Fibroblast of pulmonary artery (primary cell): ENCODE results near the gene ZFP36L1.
"Not testable (repeated sequence)": the region's sequence is repeated elsewhere in the genome, so short reads cannot be mapped to it uniquely, and the experiment has no call there.

Experiments
- DNase-seq: peaks from one replicate; pipeline ENCODE4 v3.0.0-alpha.2; 2010; ENCODE audit warnings: low read depth
- H3K4me3 ChIP-seq: replicated peaks from 2 replicates; pipeline ENCODE4 v1.5.1; 2011; ENCODE audit warnings: low read depth, mild to moderate bottlenecking, control low read depth, low read length, moderate library complexity
- CTCF ChIP-seq: IDR thresholded peaks from 2 replicates; pipeline ENCODE4 v1.5.1; 2011; ENCODE audit warnings: mild to moderate bottlenecking, control low read depth, low read length, inconsistent platforms; ENCODE audit errors: missing control alignments

ZFP36L1 gene

DNA sequence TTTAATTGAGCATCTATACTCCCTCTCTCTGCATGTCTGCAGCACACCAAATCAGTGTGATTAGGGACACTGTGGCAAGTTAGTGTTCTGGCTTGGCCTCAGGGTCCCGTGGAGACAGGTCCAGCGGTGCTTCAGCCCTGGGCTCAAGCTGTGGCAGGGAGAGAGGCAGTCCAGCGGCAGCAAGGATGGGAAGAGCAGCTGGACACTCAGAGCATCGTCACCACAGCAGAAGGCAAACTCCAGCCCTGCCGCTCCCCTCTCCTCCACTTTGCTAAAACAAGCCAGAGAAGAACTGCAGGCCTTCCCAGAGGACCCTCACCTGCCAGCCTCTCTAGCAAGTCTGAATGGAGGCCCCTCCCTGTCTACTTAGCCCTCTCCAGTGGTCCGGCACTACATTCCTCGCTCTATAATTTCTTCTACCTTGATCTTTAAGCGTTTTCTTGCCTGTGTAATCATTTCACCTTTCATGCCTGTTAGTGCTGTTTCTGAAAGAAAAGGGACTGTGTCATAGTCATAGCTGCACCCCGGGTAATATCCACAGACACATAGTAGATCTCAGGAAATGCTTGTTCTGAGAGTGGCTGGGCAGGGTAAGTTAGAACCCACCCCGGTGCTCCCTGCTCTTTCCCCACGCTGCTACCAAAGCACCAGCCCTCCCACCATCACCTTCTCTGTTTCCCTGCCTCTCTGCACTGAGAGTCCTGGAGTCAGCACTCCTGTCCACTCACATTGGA, 22.1 kb downstream of the ZFP36L1 start:
- TF ChIP-seq CTCF: no peak
- no peak overlapping the region for H3K4me3 ChIP-seq
- DNase-seq: no peak

DNA sequence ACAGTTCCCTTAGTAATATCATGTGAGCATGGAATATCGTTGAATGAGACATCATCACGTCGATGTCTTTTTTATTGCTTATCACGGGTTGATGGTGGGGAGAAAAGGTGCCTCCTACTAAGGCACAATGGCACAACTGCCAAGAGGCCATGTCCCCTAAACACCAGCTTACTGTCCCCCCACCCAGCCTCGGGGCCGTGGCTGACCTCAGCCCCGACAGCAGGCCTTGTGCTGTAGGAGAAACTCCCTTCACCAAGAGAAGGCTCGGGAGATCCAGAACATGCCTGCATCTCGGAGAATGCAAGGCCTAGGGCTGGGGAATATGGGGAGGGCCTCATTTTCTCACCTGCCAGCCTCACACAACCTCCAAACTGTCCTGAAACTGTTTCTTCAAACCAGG, 22.8 kb downstream of the ZFP36L1 start:
- TF ChIP-seq CTCF: no peak
- DNase-seq: no peak
- H3K4me3 ChIP-seq: no peak overlapping the region

DNA sequence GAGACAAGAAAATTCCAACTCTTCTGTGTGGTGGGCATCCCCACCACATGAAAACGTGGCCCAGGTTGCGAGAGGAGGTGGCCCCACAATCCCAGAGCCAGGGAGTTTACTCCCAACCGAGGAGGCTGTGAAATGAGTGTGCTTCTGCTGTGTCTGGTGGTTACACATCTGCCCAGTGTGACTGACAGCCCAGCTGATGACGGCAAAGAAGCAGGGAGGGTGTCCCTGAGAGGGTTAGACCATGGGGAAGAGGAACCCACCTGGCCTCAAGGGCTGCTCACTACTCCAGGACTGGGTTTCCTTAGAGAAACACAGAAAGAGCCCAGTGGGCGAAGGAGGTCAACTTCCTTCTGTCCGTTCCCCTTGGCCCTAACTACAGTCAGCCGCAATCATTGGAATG, 24.6 kb downstream of the ZFP36L1 start:
- TF ChIP-seq CTCF: no peak
- no peak overlapping the region for H3K4me3 ChIP-seq
- DNase-seq: no peak

GRCh38 chr14:68767248-68767645, 25.6 kb downstream of the ZFP36L1 start:
- DNase-seq: no peak
- no peak overlapping the region for H3K4me3 ChIP-seq
- TF ChIP-seq CTCF: no peak

DNA sequence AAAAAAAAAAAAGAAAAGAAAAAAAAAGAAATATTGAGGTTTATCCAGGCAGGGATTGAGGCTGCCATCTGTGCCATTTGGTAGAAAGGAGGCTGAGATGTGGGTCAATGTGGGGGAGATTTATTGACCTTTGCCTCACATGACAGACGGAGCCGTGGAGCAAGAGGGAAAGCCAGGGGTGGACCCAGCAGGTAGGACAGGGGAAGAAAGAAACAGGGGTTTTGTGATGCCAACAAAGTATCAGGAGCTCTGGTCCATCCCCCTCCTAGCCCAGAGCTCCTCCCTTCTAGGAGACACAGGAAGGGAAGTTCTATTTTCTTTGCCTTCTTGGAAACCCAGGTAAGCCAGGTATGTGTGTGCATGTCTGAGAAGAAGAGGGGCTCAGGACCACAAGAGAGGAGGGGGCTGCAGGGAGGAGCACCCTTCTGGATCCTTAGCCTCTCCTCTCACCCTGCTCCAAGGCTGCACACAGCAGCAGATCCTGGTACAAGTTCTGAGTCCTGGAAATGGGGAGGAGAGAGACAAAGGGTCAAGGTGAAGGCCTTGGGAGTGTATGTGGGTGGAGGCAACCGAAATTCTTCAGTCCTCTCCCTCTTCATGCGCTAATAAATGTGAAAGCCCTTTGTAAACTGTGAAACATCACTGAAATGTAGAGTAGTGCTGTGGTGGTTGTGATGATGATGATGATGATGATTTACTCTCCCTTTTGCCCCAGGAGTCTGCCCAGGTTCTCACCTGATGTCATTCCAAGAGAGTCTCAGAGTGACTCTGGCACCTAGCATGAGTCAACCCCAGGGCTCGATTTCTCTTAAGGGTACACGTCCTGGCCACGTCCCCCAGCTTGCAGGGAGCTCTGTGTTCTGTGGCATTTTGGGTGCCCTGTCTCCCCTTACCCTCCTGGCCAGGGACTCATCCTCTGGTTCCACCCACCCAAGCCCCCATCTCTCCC, 26.3 kb downstream of the ZFP36L1 start:
- no peak for DNase-seq
- H3K4me3 ChIP-seq: no peak overlapping the region
- TF ChIP-seq CTCF: no peak

DNA sequence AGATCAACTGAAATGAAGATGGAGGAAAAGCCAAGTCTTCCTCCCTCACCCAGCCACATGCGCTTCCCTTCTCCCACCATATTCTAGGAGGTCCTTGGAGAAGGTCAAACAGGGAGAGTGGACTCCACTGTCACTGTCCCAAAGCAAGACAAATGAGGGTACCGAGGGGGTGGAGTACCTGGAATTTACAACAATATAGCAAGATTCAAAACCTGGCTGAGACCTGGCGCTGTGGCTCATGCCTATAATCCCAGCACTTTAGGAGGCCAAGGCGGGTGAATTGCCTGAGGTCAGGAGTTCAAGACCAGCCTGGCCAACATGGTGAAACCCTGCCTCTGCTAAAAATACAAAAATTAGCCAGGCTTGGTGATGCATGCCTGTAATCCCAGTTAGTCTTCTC, 29.0 kb downstream of the ZFP36L1 start:
- H3K4me3 ChIP-seq: not testable (repeated sequence)

DNA sequence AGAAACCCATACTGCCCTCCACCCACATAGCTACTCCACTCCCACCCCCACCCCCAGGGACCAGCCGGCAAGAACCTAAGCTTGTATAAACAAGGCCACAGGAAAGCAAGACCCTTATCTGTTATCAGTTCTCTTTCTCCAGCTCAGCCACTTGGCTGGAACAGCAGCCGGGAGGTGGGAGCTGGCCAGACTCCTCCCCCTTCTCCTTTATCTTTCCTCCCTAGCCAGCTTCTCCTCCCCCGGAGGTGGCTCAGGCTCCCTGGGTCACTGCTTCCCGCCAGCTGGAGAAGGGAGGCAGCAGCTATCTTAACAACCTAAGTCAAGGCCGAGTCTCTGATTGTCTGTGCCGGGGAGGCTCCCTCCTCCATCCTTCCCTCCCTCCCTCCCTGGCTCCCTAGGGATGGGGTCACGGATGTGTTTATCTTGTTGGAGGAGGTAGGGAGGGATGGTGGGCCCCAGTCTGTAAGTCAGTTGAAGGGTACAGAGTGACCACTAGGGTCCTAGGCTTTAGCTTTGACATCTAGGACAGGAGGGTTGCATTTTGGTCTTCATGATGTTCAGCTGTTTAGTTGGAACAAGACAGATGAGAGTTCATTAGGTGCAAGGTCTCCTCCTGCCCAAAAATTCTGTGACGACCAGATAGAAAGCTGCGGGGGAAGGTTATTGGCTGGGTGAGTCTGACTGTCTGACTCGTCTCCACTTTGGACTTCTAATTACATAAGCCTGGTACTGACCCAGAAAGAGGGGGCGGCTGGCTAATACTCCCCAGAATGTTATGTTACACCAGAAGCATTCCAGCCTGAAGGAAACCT, 29.7 kb downstream of the ZFP36L1 start:
- no peak overlapping the region for H3K4me3 ChIP-seq
- TF ChIP-seq CTCF: no peak
- peak; percentile 87 for DNase-seq

More for the DNA sequence above, 29.0 kb downstream of the ZFP36L1 start:
- not testable (repeated sequence) for DNase-seq
